Measurements from ENCODE around the gene CREG2.

CREG2 gene

DNA sequence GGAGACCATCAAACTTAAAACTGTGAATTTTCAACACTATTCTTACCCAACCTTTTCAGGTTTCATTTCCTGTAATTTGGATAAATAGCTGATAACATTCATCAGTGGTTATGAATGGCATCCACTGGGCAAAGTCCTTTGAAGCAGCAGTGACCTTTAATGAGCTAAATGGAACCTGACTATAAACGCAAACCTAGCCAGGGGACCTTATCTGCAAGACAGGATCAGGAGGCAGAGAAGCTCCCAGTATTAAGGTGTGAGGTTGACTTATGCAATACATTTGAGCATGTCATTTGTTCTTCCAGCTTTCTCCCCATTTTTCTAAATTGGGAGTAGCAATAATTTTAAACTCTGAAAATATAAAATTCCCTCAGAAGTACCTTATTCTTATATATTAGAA, 38.4 kb downstream of the CREG2 start:
- ChIA-PET POLR2A (ENCODE audit: low non-redundant PET) (no interaction called here), CTCF (interaction anchor here (0.6 kb wide), 1 partner anchor 810 kb away, joined by 3 read pairs; no protein-coding TSS in a partner anchor)
- DNase-seq (ENCODE audit: low spot score): no peak
- no peak for TF ChIP-seq CTCF (conservative IDR thresholded peaks at IDR 0.05; ENCODE audit: low read depth)
- no peak overlapping the region for H3K27ac ChIP-seq

GRCh38 chr2:101346909-101347308, 40.4 kb downstream of the CREG2 start:
- TF ChIP-seq CTCF (conservative IDR thresholded peaks at IDR 0.05; ENCODE audit: low read depth): no peak
- CTCF ChIA-PET: interaction anchor here (0.6 to 1.5 kb wide), 2 partner anchors 19 to 72 kb away, joined by 3 to 7 read pairs; no protein-coding TSS in a partner anchor
- no peak for DNase-seq (ENCODE audit: low spot score)
- no peak overlapping the region for H3K27ac ChIP-seq
- POLR2A ChIA-PET (ENCODE audit: low non-redundant PET): no interaction called here

- no peak overlapping the region; the same call in 1 of the 2 replicates for H3K27ac ChIP-seq
- TF ChIP-seq CTCF (conservative IDR thresholded peaks at IDR 0.05; ENCODE audit: low read depth): no peak
- POLR2A ChIA-PET (ENCODE audit: low non-redundant PET): no interaction called here
- CTCF ChIA-PET: no interaction called here
- DNase-seq (ENCODE audit: low spot score): no peak
Measured at GRCh38 chr2:101344137-101344536, 43.2 kb downstream of the CREG2 start.

GRCh38 chr2:101342625-101343008, 44.7 kb downstream of the CREG2 start:
- no peak for TF ChIP-seq CTCF (conservative IDR thresholded peaks at IDR 0.05; ENCODE audit: low read depth)
- H3K27ac ChIP-seq: no peak overlapping the region
- CTCF ChIA-PET: interaction anchor here (0.6 to 2.3 kb wide), 26 partner anchors 8 to 488 kb away, joined by 3 to 29 read pairs (median 4); partner anchors contain the start of genes CREG2 and RNF149
- POLR2A ChIA-PET (ENCODE audit: low non-redundant PET): no interaction called here
- DNase-seq (ENCODE audit: low spot score): no peak

DNA sequence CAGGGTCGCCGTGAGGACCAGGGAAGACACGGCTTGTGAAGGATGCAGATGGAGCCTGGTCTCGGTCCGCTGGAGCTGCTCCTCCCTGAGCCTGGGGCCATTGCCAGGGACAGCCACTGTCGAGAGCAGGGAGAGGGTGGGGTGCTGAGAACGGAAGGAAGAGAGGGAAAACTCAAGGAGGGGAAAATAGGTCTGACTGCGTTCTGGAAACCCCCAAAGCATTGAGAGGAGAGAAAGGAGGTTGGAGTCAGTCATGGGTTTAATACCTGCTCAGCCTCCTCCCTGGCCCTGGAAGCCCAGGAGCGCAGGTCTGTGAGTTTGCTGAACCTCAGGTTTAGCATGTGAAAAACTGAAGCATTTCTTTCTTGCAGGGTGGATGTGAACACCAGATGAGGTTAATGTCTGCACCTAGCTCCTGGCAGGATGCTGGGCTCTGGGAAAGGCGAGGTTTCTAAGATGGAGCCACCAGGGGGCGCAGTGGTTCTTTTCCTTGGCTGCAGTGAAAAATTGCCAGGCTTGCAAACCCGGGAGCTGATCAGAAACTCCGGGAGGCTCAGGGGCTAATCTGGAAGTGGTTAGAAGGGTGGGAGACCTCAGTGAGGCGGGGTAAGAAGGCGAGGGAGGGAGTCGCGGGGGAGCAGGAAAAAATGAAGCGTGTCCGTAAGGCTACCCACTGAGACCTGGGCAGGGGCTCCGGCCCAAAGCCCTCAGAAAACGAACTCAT, 45.2 kb downstream of the CREG2 start:
- ChIA-PET CTCF (interaction anchor here (0.6 to 2.3 kb wide), 32 partner anchors 9 to 732 kb away, joined by 3 to 29 read pairs (median 4); partner anchors contain the start of genes CREG2 and RNF149), POLR2A (ENCODE audit: low non-redundant PET) (no interaction called here)
- TF ChIP-seq CTCF (conservative IDR thresholded peaks at IDR 0.05; ENCODE audit: low read depth): peak; percentile 82
- H3K27ac ChIP-seq: no peak overlapping the region
- DNase-seq (ENCODE audit: low spot score): peak; percentile 72

GRCh38 chr2:101341421-101341820, 45.9 kb downstream of the CREG2 start:
- TF ChIP-seq CTCF (conservative IDR thresholded peaks at IDR 0.05; ENCODE audit: low read depth): no peak

More at GRCh38 chr2:101341421-101341820, 45.9 kb downstream of the CREG2 start:
- no peak overlapping the region for H3K27ac ChIP-seq
- no peak for DNase-seq (ENCODE audit: low spot score)
- ChIA-PET POLR2A (ENCODE audit: low non-redundant PET) (no interaction called here), CTCF (interaction anchor here (0.6 to 2.3 kb wide), 23 partner anchors 9 to 732 kb away, joined by 3 to 29 read pairs (median 5); partner anchors contain the start of genes CREG2 and RNF149)
